ENCODE measurements around the gene TSSK1B. TPM values are rescaled to one million over a fixed set of nuclear protein-coding genes. Genes with fewer than 3 reads are reported as not detected.
A peak's percentile ranks its signal among the peaks of the same experiment; 100 is the strongest.

The TSSK1B gene
- total RNA-seq, 1 experiment from 2014 or later: 0.17 TPM

DNA sequence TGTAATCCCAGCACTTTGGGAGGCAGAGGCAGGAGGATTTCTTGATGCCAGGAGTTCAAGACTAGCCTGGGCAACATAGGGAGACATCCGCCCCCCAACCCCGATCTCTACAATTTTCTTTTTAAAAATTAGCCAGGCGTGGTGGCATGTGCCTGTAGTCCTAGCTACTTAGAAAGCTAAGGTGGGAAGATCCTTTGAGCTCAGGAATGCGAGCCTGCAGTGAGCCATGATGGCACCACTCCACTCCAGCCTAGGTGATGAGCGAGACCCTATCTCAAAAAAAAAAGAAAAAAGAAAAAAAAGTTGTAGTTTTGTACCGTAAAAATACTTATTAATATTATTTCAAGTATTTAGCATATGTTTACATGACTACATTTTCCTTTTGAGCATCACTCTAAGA lies 29.3 kb downstream of the TSSK1B start:
- Mint-ChIP-seq H3K27me3 (ENCODE audit: low read depth) (no peaks in the 10 kb centered on the region), H3K9me3 (no peaks in the 10 kb centered on the region; a peak in 1 of 5 replicates), H3K36me3 (ENCODE audit: insufficient read depth in 1 of 3, low read depth in 3 of 3) (no peaks in the 10 kb centered on the region), H3K4me3 (no peak overlapping the region), H3K27ac (peak overlapping the region in 1 of 3 experiments; percentile 48; a peak in 1 of 7 replicates), H3K4me1 (no peaks in the 10 kb centered on the region)
- H2AFZ ChIP-seq (ENCODE audit: low read length): no peak overlapping the region
- no peak overlapping the region for H2BK20ac ChIP-seq (ENCODE audit: low read depth, low read length, poor library complexity, severe bottlenecking)
- no peaks in the 10 kb centered on the region for H3K27me3 ChIP-seq (ENCODE audit: insufficient read depth, low read length)
- no peak overlapping the region for H2AK5ac ChIP-seq (ENCODE audit: insufficient read length, low read length)
- no peak overlapping the region for H3K56ac ChIP-seq (ENCODE audit: insufficient read length, low read depth, low read length)
- H3K9me3 ChIP-seq (ENCODE audit: control insufficient read depth, low read depth, low read length): no peaks in the 10 kb centered on the region
- H3K4me2 ChIP-seq (ENCODE audit: insufficient read depth, insufficient read length, low read length): no peak overlapping the region
- H3K79me2 ChIP-seq (ENCODE audit: insufficient read depth, low read length): no peaks in the 10 kb centered on the region
- no peak overlapping the region for H3K18ac ChIP-seq (ENCODE audit: insufficient read length, low read depth, low read length)
- no peak for DNase-seq
- H3K27ac ChIP-seq (ENCODE audit: insufficient read length, low read depth, low read length): no peak overlapping the region
- H2BK12ac ChIP-seq (ENCODE audit: insufficient read length, low read depth, low read length): no peak overlapping the region
- H3K79me1 ChIP-seq (ENCODE audit: insufficient read depth, low read depth, low read length, poor library complexity, severe bottlenecking): no peaks in the 10 kb centered on the region
- H3K4me1 ChIP-seq (ENCODE audit: insufficient read depth, low read length): no peaks in the 10 kb centered on the region
- no peak overlapping the region for H2BK15ac ChIP-seq (ENCODE audit: low read depth, low read length)
- no peak overlapping the region for H3K9ac ChIP-seq (ENCODE audit: extremely low read depth, insufficient read length, low read length)
- H3K14ac ChIP-seq (ENCODE audit: insufficient read depth, low read length): no peak overlapping the region
- no peaks in the 10 kb centered on the region for H4K20me1 ChIP-seq (ENCODE audit: control insufficient read depth, insufficient read depth, insufficient read length)
- no peak overlapping the region for H4K5ac ChIP-seq (ENCODE audit: insufficient read length, low read depth, low read length)
- TF ChIP-seq, protein P1, sequence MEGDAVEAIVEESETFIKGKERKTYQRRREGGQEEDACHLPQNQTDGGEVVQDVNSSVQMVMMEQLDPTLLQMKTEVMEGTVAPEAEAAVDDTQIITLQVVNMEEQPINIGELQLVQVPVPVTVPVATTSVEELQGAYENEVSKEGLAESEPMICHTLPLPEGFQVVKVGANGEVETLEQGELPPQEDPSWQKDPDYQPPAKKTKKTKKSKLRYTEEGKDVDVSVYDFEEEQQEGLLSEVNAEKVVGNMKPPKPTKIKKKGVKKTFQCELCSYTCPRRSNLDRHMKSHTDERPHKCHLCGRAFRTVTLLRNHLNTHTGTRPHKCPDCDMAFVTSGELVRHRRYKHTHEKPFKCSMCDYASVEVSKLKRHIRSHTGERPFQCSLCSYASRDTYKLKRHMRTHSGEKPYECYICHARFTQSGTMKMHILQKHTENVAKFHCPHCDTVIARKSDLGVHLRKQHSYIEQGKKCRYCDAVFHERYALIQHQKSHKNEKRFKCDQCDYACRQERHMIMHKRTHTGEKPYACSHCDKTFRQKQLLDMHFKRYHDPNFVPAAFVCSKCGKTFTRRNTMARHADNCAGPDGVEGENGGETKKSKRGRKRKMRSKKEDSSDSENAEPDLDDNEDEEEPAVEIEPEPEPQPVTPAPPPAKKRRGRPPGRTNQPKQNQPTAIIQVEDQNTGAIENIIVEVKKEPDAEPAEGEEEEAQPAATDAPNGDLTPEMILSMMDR (conservative IDR thresholded peaks at IDR 0.05): no peak
- no peak overlapping the region for H2BK5ac ChIP-seq (ENCODE audit: insufficient read length, low read length)
- no peak overlapping the region for H3K23ac ChIP-seq (ENCODE audit: insufficient read length, low read depth, low read length)
- H3K23me2 ChIP-seq (ENCODE audit: insufficient read length, low read depth, low read length, poor library complexity, severe bottlenecking): no peaks in the 10 kb centered on the region
- WGBS (ENCODE audit: extremely low coverage, insufficient read length, low lambda C conversion rate): no CpG with 5 or more reads among the region's 6 CpGs
- no peak overlapping the region for H4K8ac ChIP-seq (replicated peaks; ENCODE audit: insufficient read length, low read depth, low read length)
- H2BK120ac ChIP-seq (ENCODE audit: low read depth, low read length, poor library complexity, severe bottlenecking): no peak overlapping the region
- no peak overlapping the region for H3K4ac ChIP-seq (ENCODE audit: low read depth, low read length)
- H4K91ac ChIP-seq (ENCODE audit: insufficient read length, low read depth, low read length): no peak overlapping the region
- no peak overlapping the region for H3T11ph ChIP-seq (ENCODE audit: low read length)

Measured in H9 (cell line).